Upper lobe of left lung (tissue), 6 donors: ENCODE measurements around the gene ABLIM2. TPM values are rescaled to one million over a fixed set of nuclear protein-coding genes. Genes with fewer than 3 reads are reported as not detected.

Experiments used
- ATAC-seq, 2 donors: fragments of 200-7000 bp; cut with Tn5 transposase; one replicate each; pipeline ENCODE4 v1.9.1; 2022; ENCODE audit warnings: mild to moderate bottlenecking in 2 of 2, moderate library complexity in 2 of 2; ENCODE audit not compliant: low FRiP score in 2 of 2
- DNase-seq, 2 donors: peaks; one replicate each; pipeline ENCODE4 v3.0.0-alpha.2; 2019 to 2020
- H3K27ac ChIP-seq, 4 donors: fragments of 200-600 bp; sonication (generic); one replicate each; pipeline ENCODE4 v1.5.1; 2016 to 2019
- H3K27me3 ChIP-seq, 4 donors: fragments of 200-600 bp; sonication (generic); one replicate each; pipeline ENCODE4 v1.5.1; 2017 to 2019
- H3K36me3 ChIP-seq, 4 donors: fragments of 200-600 bp; sonication (generic); one replicate each; pipeline ENCODE4 v1.5.1; 2016 to 2019
- H3K4me1 ChIP-seq, 4 donors: fragments of 200-600 bp; sonication (generic); one replicate each; pipeline ENCODE4 v1.5.1; 2018 to 2019
- H3K4me3 ChIP-seq, 4 donors: fragments of 200-600 bp; sonication (generic); one replicate each; pipeline ENCODE4 v1.5.1; 2017 to 2019; ENCODE audit warnings: mild to moderate bottlenecking in 2 of 4, moderate library complexity in 1 of 4
- H3K9me3 ChIP-seq, 4 donors: fragments of 200-600 bp; sonication (generic); one replicate each; pipeline ENCODE4 v1.5.1; 2018 to 2019
- EP300 ChIP-seq, 4 donors: sonication (generic); formaldehyde crosslinking; IDR thresholded peaks; one replicate each; pipeline ENCODE4 v1.5.1; 2017; ENCODE audit warnings: antibody characterized with exemption in 4 of 4, control low read depth in 2 of 4
- POLR2A ChIP-seq, 4 donors: fragments of 450-650 bp; IDR thresholded peaks; one replicate each; pipeline ENCODE4 v1.5.1; 2016 to 2017; ENCODE audit warnings: antibody characterized with exemption in 4 of 4, mild to moderate bottlenecking in 2 of 4
- POLR2AphosphoS5 ChIP-seq, 2 donors: sonication (generic); formaldehyde crosslinking; IDR thresholded peaks; one replicate each; pipeline ENCODE4 v1.5.1; 2017; ENCODE audit warnings: antibody characterized with exemption in 2 of 2
- WGBS, 2 donors: methylation state at CpG; one replicate each; pipeline ENCODE4 v1.1.5; 2017 to 2018; 5-methylcytosine and 5-hydroxymethylcytosine counted together
- total RNA-seq, 6 donors: library from RNA; depleted of rRNA in 4 of 6; stranded (reverse); fragments of >200 nt in 4 of 6; gene quantifications; one replicate each; pipeline versions ENCODE4 v1.1.0 to v1.2.1, GENCODE V29; 2016 to 2021
- TF ChIP-seq, protein P1 (sequence below), 6 experiments: fragments of 450-650 bp in 4 of 6; fragments of 200-600 bp in 2 of 6; sonication (generic) in 2 of 6; IDR thresholded peaks; one replicate each; pipeline ENCODE4 v1.5.1; 2016 to 2019; ENCODE audit warnings: antibody characterized with exemption in 6 of 6
- donor health status: DM: no; HTN: no; CAD: no; lungs with moderate emphysema.
- donor health status: DM: no; HTN: yes; CAD: no; lungs with severe emphysema.

Gene ABLIM2
- total RNA-seq, 6 donors from 2014 or later = 3.6 to 36.9 (median 8.1) TPM

- H3K4me3 ChIP-seq = no peak overlapping the region
- 77 to 78% methylated on average over 6 of the region's 6 CpGs for WGBS, 2 donors
- H3K4me1 ChIP-seq = peaks cover 18 to 25% (median 21%) of the 10 kb centered on the region in 4 donors
- no peak overlapping the region for H3K27ac ChIP-seq
- H3K36me3 ChIP-seq = no peaks in the 10 kb centered on the region
- ATAC-seq (no peak), DNase-seq (no peak)
- H3K27me3 ChIP-seq = peaks cover 0 to 11% (median 5%) of the 10 kb centered on the region in 4 donors
- H3K9me3 ChIP-seq = no peaks in the 10 kb centered on the region
- TF ChIP-seq POLR2A (IDR thresholded peaks at IDR 0.05) (no peak), EP300 (IDR thresholded peaks at IDR 0.05) (no peak), POLR2AphosphoS5 (IDR thresholded peaks at IDR 0.05) (no peak)
- TF ChIP-seq, protein P1, sequence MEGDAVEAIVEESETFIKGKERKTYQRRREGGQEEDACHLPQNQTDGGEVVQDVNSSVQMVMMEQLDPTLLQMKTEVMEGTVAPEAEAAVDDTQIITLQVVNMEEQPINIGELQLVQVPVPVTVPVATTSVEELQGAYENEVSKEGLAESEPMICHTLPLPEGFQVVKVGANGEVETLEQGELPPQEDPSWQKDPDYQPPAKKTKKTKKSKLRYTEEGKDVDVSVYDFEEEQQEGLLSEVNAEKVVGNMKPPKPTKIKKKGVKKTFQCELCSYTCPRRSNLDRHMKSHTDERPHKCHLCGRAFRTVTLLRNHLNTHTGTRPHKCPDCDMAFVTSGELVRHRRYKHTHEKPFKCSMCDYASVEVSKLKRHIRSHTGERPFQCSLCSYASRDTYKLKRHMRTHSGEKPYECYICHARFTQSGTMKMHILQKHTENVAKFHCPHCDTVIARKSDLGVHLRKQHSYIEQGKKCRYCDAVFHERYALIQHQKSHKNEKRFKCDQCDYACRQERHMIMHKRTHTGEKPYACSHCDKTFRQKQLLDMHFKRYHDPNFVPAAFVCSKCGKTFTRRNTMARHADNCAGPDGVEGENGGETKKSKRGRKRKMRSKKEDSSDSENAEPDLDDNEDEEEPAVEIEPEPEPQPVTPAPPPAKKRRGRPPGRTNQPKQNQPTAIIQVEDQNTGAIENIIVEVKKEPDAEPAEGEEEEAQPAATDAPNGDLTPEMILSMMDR (IDR thresholded peaks at IDR 0.05) = no peak
Observed at GRCh38 chr4:8155048-8155447, 3.6 kb downstream of the ABLIM2 start.

GRCh38 chr4:8153441-8153840 is 5.2 kb downstream of the ABLIM2 start:
- Histone ChIP-seq H3K36me3 (no peaks in the 10 kb centered on the region), H3K9me3 (no peaks in the 10 kb centered on the region), H3K27me3 (peaks cover 0 to 11% (median 5%) of the 10 kb centered on the region in 4 donors), H3K4me1 (peaks cover 10 to 14% (median 11%) of the 10 kb centered on the region in 4 donors), H3K27ac (no peak overlapping the region), H3K4me3 (no peak overlapping the region)
- WGBS, 2 donors = 90 to 91% methylated on average over 10 of the region's 10 CpGs
- TF ChIP-seq, protein P1 (IDR thresholded peaks at IDR 0.05) = no peak
- TF ChIP-seq POLR2A (IDR thresholded peaks at IDR 0.05) = no peak
- TF ChIP-seq EP300 (IDR thresholded peaks at IDR 0.05) = no peak
- no peak for TF ChIP-seq POLR2AphosphoS5 (IDR thresholded peaks at IDR 0.05)
- ATAC-seq = no peak
- no peak for DNase-seq

DNA sequence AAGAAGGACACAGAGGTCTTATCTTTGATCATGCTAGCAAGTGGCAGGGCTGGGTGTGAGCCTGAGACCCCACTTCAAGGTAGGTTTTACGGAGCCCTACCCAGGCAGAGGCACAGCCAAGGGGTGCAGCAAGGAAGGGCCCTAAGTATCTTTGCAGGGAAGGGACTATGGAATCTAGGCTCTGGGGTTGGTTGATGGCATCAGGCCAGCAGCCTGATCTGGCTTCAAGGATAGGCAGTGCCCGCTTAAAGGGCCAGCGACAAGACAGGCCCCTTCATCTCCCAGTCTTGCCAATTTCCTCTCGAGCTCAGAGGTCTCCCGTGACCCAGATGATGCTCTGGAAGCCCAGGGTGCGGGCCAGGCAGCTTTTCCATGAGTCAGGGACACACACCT is 5.8 kb downstream of the ABLIM2 start:
- no peaks in the 10 kb centered on the region for H3K9me3 ChIP-seq
- 47 to 69% methylated on average over 3 to 6 of the region's 6 CpGs for WGBS, 2 donors
- H3K36me3 ChIP-seq = no peaks in the 10 kb centered on the region
- ATAC-seq = no peak
- peaks cover 4 to 8% (median 6%) of the 10 kb centered on the region in 4 donors for H3K4me1 ChIP-seq
- no peak for TF ChIP-seq POLR2AphosphoS5 (IDR thresholded peaks at IDR 0.05)
- TF ChIP-seq, protein P1 (IDR thresholded peaks at IDR 0.05) = no peak
- peaks cover 0 to 6% (median 2%) of the 10 kb centered on the region in 4 donors for H3K27me3 ChIP-seq
- no peak for DNase-seq
- H3K27ac ChIP-seq = no peak overlapping the region
- H3K4me3 ChIP-seq = no peak overlapping the region

GRCh38 chr4:8152090-8152864 is 6.3 kb downstream of the ABLIM2 start:
- WGBS, 2 donors = 89 to 93% methylated on average over 12 to 39 of the region's 39 CpGs
- peaks cover 0 to 2% (median under 1%) of the 10 kb centered on the region in 4 donors for H3K4me1 ChIP-seq
- H3K36me3 ChIP-seq = no peaks in the 10 kb centered on the region
- no peaks in the 10 kb centered on the region for H3K9me3 ChIP-seq
- no peak overlapping the region for H3K27ac ChIP-seq
- H3K4me3 ChIP-seq = no peak overlapping the region
- no peak for ATAC-seq
- no peak for DNase-seq
- TF ChIP-seq, protein P1 (IDR thresholded peaks at IDR 0.05) = no peak
- TF ChIP-seq POLR2AphosphoS5 (IDR thresholded peaks at IDR 0.05) (no peak), POLR2A (IDR thresholded peaks at IDR 0.05) (no peak), EP300 (IDR thresholded peaks at IDR 0.05) (no peak)
- H3K27me3 ChIP-seq = peaks cover 0 to under 1% (median 0%) of the 10 kb centered on the region in 4 donors
